ENCODE measurements around the gene SHOX.

Gene SHOX

DNA sequence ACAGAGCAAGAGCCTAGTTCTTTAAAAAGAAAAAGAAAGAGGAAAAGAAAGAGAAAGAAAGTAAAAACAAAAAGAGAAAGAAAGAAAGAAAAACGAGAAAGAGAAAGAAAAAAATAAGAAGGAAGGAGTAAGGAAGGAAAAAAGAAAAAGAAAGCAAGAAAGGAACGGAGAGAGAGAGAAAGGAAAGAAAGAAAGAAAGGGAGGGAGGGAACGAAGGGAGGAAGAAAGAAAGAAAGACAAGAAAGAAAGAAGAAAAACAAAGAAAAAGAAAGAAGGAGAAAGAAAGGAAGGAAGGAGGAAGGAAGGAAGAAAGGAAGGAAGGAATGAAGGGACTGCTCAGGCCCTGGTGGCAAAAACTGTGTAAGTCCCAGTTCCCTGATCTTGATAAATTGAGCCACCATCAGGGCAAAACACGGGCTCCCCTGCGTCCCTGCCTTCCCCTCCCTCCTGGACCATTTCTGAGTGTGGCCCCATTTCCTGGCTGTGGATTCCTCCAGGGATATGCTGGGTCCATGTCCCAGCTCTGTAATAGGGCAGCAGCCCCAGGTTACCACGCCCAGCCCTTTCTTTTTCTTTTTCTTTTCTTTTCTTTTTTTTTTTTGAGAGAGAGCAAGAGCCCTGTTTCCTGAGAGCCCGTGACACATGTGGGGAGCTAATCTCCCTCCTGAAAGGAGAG is 44.8 kb downstream of the SHOX start:
- DNase-seq, result no peak

DNA sequence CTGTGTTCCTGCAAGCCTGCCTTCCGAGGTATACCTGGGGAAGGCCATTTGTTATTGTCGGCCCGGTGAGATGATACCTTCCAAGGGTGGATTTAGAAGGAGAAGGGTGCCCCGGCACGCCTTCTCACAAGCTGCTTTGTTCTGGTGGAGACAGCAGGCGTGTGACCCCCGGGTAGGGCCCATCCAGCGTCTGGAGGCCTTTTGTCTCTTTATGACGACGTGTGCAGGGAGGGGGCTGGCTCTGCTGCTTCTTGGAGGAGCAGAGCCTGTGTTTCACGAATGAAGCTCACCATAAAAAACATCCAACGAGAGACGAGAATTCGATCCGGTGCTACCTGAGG is 45.3 kb downstream of the SHOX start:
- DNase-seq, result peak; percentile 72

DNA sequence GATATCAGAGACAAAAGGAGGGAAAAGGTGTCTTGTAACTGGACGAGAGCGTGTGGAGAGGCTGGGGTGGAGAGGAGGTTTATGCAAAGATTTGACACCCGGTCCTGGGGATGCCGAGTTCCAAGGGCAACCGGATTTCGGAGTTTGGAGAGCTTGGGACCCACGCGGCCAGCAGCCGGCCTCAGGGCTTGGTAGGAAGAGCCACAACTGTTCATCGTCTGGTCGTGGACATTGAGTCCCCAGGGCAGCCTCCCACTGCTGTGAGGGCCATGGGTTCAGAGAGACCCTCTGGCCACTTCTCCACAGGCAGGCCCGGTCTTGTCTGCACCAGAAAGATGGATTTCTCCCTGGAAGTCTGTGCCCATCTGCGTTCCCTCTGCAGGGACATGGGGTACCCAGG is 46.8 kb downstream of the SHOX start:
- no peak for DNase-seq

DNA sequence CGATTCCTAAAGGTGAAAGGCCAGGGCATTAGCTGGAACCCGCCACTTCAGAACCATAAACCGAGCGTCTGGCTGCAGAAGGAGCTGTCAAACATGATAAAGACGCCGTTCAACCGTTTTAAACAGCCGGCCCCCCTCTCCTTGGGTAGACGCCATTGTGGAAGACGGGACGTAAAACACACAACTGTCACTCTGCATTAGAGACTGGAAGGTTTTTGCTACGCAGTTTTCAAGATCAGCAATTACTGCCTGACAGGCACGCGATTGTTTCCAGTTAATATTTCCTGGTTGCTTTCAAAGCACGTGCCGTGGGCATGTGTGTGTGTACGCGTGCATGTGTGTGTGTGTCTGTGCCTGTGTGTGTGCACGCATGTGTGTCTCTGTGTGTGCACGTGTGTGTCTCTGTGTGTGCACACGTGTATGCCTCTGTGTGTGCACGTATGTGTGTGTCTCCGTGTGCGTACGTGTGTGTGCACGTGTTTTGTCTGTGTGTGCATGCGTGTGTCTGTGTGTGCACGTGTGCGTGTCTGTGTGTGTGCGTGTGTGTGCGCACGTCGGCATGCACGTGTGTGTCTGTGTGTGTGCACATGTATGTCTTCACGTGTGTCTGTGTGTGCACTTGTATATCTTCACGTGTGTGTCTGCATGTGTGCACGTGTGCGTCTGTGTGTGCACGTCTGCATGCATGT is 48.8 kb downstream of the SHOX start:
- peak; percentile 52 for DNase-seq

DNA sequence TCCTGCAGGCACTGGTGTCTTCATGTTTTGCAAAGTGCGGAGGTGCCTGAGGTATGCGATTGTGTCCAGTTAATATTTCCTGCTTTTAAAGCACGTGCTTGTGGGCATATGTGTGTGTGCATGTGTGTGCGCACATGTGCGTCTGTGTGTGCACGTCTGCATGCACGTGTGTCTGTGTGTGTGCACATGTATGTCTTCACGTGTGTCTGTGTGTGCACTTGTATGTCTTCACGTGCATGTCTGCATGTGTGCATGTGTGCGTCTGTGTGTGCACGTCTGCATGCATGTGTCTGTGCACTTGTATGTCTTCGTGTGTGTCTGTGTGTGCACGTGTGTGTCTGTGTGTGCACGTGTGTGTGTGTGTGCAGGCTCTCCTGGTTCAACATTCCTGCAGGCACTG is 49.5 kb downstream of the SHOX start:
- DNase-seq, result no peak

DNA sequence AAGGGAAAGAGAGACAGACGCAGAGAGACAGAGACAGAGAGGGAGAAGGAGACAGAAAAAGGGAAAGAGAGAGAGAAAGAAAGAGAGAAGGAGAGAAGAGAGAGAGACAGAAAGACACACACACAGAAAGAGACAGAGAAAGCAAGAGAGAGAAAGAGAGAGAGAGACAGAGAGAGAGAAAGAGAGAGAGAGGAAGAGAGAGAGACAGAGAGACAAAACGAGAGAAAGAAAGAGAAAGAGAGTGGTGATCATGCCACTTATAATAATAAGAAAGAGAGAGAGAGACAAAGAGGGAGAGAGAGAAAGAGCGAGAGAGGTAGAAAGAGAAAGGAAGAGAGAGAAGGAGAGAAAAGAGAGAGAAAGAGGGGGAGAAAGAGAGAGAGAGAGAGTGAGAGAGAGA is 51.4 kb downstream of the SHOX start:
- no peak for DNase-seq

DNA sequence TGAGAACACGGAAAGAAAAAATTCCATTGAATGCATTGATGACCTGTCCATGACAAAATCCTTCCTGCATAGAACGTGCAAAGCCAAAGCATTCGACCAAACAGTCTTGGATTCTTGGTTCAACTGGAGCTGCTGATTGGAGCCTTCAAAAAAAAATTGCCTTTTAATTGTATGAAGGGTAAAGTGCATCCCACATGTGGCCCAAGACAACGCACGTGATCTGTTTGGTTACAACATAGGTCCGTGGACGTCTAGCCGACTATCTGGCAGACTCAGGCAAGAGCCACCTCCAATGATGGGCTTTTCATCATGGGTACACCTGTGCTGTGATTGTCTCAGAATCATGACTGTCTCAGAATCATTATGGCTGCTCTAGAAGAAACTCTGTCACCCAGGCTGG is 52.3 kb downstream of the SHOX start:
- no peak for DNase-seq

DNA sequence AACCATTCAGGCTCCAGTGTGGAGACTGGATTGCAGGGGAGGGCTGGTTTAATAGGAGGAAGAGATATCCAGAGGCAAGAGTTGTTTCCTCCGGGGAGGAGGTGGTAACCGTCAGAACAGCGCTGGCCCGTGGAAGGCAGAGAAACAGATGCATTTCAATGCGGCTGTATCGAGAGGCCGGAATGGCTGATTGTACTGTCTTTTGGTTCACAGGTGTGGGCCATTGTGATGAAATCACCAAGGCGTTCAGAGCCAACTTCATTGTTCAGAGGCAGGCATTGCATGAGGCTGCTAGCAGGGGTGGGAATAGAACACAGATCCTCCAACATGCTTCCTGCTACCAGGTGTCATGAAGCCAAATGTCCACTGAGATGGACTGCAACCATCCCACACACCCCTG is 53.0 kb downstream of the SHOX start:
- DNase-seq, result no peak

DNA sequence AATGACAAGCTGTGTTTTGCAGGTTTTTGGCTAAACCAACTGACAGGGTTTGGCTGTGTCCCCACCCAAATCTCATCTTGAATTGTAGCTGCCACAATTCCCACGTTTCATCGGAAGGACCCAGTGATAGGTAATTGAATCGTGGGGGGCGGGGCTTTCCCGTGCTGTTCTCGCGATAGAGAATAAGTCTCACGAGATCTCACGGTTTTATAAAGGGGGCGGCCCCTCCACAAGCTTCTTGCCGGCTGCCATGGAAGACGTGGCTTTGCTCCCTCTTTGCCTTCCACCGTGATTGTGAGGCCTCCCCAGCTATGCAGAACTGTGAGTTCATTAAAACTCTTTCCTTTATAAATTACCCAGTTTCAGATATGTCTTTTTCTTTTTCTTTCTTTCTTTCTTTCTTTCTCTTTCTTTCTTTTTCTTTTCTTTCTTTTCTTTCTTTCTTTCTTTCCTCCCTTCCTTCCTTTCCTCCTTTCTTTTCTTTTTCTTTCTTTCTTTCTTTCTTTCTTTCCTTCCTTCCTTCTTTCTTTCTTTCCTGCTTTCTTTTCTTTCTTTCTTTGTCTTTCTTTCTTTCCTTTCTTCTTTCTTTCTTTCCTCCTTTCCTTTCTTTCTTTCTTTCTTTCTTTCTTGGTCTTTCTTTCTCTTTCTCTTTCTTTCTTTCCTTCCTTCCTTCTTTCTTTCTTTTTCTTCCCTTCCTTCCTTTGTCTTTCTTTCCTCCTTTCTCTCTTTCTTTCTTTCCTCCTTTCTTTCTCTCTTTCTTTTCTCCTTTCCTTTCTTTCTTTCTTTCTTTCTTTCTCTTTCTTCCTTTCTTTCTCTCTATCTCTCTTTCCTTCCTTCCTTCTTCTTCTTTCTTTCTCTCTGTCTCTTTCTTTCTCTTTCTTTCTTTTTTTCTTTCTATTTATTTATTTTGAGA is 54.8 kb downstream of the SHOX start:
- no peak for DNase-seq

DNA sequence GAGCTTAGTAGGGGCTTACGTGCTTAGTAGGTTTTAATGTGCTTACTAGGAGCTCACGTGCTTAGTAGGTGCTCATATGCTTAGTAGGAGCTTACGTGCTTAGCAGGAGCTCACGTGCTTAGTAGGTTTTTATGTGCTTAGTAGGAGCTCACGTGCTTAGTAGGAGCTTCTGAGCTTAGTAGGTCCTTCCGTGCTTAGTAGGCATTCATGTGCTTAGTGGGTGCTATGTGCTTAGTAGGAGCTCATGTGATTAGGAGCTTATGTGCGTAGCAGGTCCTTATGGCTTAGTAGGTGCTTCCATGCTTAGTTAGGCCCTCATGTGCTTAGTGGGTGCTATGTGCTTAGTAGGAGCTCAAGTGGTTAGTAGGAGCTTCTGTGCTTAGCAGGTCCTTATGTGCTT is 59.4 kb downstream of the SHOX start:
- DNase-seq, result no peak

DNA sequence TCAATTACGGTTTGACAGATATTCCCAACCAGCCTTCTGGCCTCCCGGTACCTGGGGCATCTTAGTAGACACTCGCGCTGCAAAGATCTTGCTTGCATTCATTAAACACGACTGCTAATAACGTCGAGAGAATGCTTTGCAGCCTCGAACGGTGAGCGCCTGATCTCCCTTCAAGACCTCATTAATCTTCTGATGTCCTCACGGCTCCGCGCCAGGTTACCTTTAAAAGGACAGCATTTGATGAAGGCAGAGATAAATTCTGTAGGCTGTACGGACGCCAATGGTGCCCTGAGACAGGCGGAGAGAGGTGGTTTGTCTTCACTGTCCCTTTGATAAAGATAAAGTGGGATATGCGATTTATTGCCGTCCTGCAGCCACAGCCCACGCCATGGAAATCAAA is 64.2 kb downstream of the SHOX start:
- DNase-seq, result no peak

DNA sequence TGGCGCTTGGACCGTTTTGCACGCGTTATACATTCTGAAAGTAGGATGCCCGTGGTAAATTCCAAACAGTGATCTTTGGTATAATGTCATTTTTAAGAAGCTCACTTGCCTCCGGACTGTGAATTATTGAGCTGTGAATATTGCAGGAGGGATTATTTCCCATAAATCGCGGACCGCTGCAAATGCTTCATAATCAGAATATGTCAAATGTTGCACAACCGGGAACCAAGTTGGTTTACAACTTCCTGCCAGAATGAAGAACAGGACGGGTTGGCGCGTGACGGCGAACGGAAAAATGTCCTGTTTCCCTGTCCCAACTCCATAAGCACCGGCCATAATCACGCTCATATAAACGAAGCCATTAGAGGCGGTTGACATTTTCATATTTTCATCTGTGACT is 67.6 kb downstream of the SHOX start:
- peak; percentile 18 for DNase-seq

DNA sequence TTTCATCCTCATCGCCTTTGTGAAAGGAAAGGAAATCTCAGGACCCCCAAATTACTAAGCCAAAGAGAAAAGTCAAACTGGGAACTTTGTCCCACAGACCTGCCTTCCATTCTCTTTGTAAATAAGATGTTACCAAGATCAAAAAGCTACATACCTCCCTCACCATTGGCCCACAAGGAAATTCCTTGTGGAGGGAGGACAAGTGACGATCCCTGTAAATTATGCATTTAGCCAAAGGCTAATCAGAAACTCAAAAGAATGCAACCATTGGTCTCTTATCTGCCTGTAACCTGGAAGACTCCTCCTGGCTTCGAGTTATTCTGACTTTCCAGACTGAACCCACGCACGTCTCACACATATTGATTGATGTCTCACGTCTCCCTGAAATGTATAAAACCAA is 70.3 kb downstream of the SHOX start:
- peak; percentile 61 for DNase-seq

DNA sequence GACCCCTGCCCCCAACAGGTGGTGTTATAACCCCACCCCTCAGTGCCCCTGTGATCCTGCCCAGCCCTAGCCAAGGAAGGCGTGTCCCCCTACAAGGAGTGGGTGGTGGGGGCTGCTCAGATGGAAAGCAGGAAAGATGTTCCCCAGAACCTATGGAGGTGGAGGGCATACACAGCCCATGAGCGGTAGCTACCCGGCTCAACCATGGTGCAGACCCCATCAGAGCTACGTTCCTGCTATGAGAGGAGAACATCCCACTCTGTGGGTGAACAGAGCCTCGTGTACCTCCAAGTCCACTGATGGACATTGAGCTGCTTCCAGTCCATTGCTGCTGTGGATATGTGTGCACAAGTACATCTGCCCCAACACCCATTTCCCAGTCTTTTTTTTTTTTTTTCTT is 71.1 kb downstream of the SHOX start:
- DNase-seq, result peak; percentile 44

DNA sequence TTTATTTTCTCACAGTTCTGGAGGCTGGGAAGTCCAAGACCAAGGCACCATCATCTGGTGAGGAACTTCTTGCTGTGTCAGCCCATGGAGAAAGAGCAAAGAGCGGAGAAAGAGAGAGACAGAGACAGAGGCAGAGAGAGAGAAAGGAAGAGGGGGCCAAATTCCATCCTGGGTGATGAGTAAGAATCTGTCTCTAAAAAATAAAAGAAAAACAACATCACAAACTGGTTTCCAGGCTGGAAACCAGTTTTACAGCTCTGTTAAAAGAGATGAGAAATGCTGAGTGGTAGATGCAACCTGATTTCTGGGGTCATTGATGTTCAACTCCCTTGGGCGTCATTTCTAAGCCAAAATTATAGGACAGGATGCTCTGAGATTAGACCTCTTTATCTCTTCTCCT is 72.9 kb downstream of the SHOX start:
- DNase-seq, result peak; percentile 26

DNA sequence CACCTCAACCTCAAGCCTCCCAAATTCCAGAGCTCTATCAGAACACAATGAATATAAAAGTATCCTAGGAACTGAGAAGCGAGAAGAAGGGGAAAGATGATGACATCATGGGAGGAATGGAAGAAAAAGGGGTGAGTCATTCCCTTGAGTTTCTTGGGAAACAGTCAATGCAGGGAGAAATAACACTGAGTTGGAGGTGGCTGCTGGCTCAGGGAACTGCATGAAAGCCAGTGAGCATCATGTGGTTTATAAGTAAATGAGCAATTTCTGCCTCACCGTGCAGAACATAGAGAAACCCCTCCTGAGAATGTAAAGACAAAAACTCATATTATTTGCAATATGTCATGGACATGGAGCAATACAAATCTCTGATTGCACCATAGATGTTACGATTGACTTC is 73.3 kb downstream of the SHOX start:
- peak; percentile 32 for DNase-seq
